Left lung (tissue), 10 donors: ENCODE results near the gene CST8. TPM values are rescaled to one million over a fixed set of nuclear protein-coding genes. Genes with fewer than 3 reads are reported as not detected.
A peak's percentile ranks its signal among the peaks of the same experiment; 100 is the strongest.
"Not testable (repeated sequence)": the region's sequence is repeated elsewhere in the genome, so short reads cannot be mapped to it uniquely, and the experiment has no call there.

Experiments used
- ATAC-seq: fragments of 200-7000 bp; cut with Tn5 transposase; one replicate; pipeline ENCODE4 v1.9.1; 2020; ENCODE audit warnings: moderate library complexity
- DNase-seq, 4 donors: peaks; one replicate each; pipeline ENCODE4 v3.0.0-alpha.2; 2013 to 2020
- H3K27ac ChIP-seq, 2 donors: fragments of 200-600 bp; sonication (generic) in 1 of 2; one replicate each; pipeline versions ENCODE4 v1.5.0 to v1.8.0; 2020 to 2021
- H3K27me3 ChIP-seq, 2 donors: fragments of 200-600 bp; sonication (generic) in 1 of 2; one replicate each; pipeline versions ENCODE4 v1.5.0 to v1.8.0; 2020 to 2021
- H3K36me3 ChIP-seq, 2 donors: fragments of 200-600 bp; sonication (generic) in 1 of 2; one replicate each; pipeline versions ENCODE4 v1.5.0 to v1.8.0; 2020 to 2021
- H3K4me1 ChIP-seq, 2 donors: fragments of 200-600 bp; one replicate each; pipeline ENCODE4 v1.8.0; 2021
- H3K4me3 ChIP-seq, 2 donors: fragments of 200-600 bp; sonication (generic) in 1 of 2; one replicate each; pipeline versions ENCODE4 v1.5.0 to v1.8.0; 2020 to 2021; ENCODE audit warnings: mild to moderate bottlenecking in 1 of 2
- H3K9me3 ChIP-seq, 2 donors: fragments of 200-600 bp; sonication (generic) in 1 of 2; one replicate each; pipeline versions ENCODE4 v1.5.0 to v1.8.0; 2020 to 2021
- CTCF ChIP-seq, 2 donors: fragments of 200-600 bp; sonication (generic) in 1 of 2; IDR thresholded peaks; one replicate each; pipeline versions ENCODE4 v1.5.0 to v1.8.0; 2021; ENCODE audit warnings: antibody characterized with exemption in 2 of 2
- intact Hi-C, 2 donors: fragments of 100-400 bp; cut with DNase I; formaldehyde crosslinking; loops; one replicate each; pipeline versions ENCODE4 v1.11.2 to v1.14.2; 2022
- polyA plus RNA-seq, 6 donors: library from polyadenylated mRNA; unstranded; fragments of 120-200 nt; gene quantifications; one replicate each; pipeline ENCODE4 v1.2.1, GENCODE V29; 2013; ENCODE audit not compliant: insufficient read length in 6 of 6
- total RNA-seq, 2 donors: library from RNA; stranded (reverse); fragmentation: NEBNext Ultra II Directional; extraction: Animal tissue kit (Norgen Biotek cat#: 25700); gene quantifications; one replicate each; pipeline ENCODE4 v1.2.1, GENCODE V29; 2021
- donor health status: DM: no; HTN: yes; CAD: no.
- donor health status: DM: no; HTN: no; CAD: no.

The CST8 gene
- total and polyA plus RNA-seq, 8 donors = not detected

- no peak overlapping the region for H3K27ac ChIP-seq
- intact Hi-C loops = no loop called here
- ATAC-seq (no peak), DNase-seq (no peak)
- no peaks in the 10 kb centered on the region for H3K36me3 ChIP-seq
- no peaks in the 10 kb centered on the region for H3K9me3 ChIP-seq
- TF ChIP-seq CTCF (IDR thresholded peaks at IDR 0.05) = no peak
- H3K27me3 ChIP-seq = peaks cover 0 to 16% of the 10 kb centered on the region in 2 donors
- H3K4me3 ChIP-seq = no peak overlapping the region
- no peaks in the 10 kb centered on the region for H3K4me1 ChIP-seq
These were observed 34.0 kb upstream of the CST8 start for GRCh38 chr20:23456873-23457272.

- no peak overlapping the region for H3K27ac ChIP-seq
- DNase-seq = no peak
- peaks cover 0 to 10% of the 10 kb centered on the region in 2 donors for H3K9me3 ChIP-seq
- H3K4me1 ChIP-seq = no peaks in the 10 kb centered on the region
- H3K4me3 ChIP-seq = no peak overlapping the region
- H3K36me3 ChIP-seq = no peaks in the 10 kb centered on the region
- peak; percentile 19 for ATAC-seq
- intact Hi-C loops = no loop called here
- no peak for TF ChIP-seq CTCF (IDR thresholded peaks at IDR 0.05)
- peaks cover 0 to 4% of the 10 kb centered on the region in 2 donors for H3K27me3 ChIP-seq
These were observed 31.3 kb upstream of the CST8 start for GRCh38 chr20:23459461-23460150.

- Histone ChIP-seq H3K4me3 (no peak overlapping the region), H3K27me3 (peaks cover 0 to 4% of the 10 kb centered on the region in 2 donors), H3K27ac (no peak overlapping the region), H3K9me3 (peaks cover 0 to 19% of the 10 kb centered on the region in 2 donors), H3K4me1 (no peaks in the 10 kb centered on the region), H3K36me3 (no peaks in the 10 kb centered on the region)
- intact Hi-C loops = no loop called here
- DNase-seq (no peak), ATAC-seq (no peak)
- TF ChIP-seq CTCF (IDR thresholded peaks at IDR 0.05) = no peak
These were observed 29.7 kb upstream of the CST8 start for GRCh38 chr20:23461180-23461579.

GRCh38 chr20:23466961-23467360 is 24.0 kb upstream of the CST8 start:
- H3K27me3 ChIP-seq, H3K4me1 ChIP-seq, DNase-seq, ATAC-seq, intact Hi-C loops, H3K4me3 ChIP-seq, H3K36me3 ChIP-seq, H3K27ac ChIP-seq: not testable (repeated sequence)
- peaks cover 0 to 39% of the 10 kb centered on the region in 2 donors for H3K9me3 ChIP-seq

- H3K4me3 ChIP-seq, H3K9me3 ChIP-seq, H3K27ac ChIP-seq, ATAC-seq, H3K36me3 ChIP-seq, H3K27me3 ChIP-seq, intact Hi-C loops, H3K4me1 ChIP-seq, DNase-seq: not testable (repeated sequence)
These were observed 18.6 kb upstream of the CST8 start for GRCh38 chr20:23472306-23472705.

GRCh38 chr20:23473293-23473692 is 17.6 kb upstream of the CST8 start:
- H3K27me3 ChIP-seq, H3K27ac ChIP-seq, DNase-seq, H3K4me3 ChIP-seq, ATAC-seq, intact Hi-C loops, H3K36me3 ChIP-seq, H3K4me1 ChIP-seq, H3K9me3 ChIP-seq: not testable (repeated sequence)

GRCh38 chr20:23475395-23475794 is 15.5 kb upstream of the CST8 start:
- Histone ChIP-seq H3K27me3 (peaks cover 0 to 5% of the 10 kb centered on the region in 2 donors), H3K9me3 (peaks cover 0 to 3% of the 10 kb centered on the region in 2 donors), H3K4me1 (no peaks in the 10 kb centered on the region), H3K36me3 (no peaks in the 10 kb centered on the region), H3K4me3 (no peak overlapping the region), H3K27ac (no peak overlapping the region)
- TF ChIP-seq CTCF (IDR thresholded peaks at IDR 0.05) = no peak
- no peak for ATAC-seq
- DNase-seq = no peak
- intact Hi-C loops = no loop called here
